SK-N-SH (cell line): ENCODE measurements around the gene ARMC8. TPM values are rescaled to one million over a fixed set of nuclear protein-coding genes. Genes with fewer than 3 reads are reported as not detected.

Experiments used
- CTCF ChIA-PET: fragments of 300-600, 350-600 bp; formaldehyde crosslinking; extraction: SDS; loops from one replicate; lab custom pipeline; 2021; lab: Yijun Ruan, JAX
- POLR2A ChIA-PET: fragments of 350-600 bp; sonication (Branson Sonifier 250); formaldehyde crosslinking; extraction: SDS; loops from one replicate; lab custom pipeline; 2020; ENCODE audit warnings: antibody characterized with exemption, inconsistent platforms; lab: Yijun Ruan, JAX
- DNase-seq: peaks from one replicate; pipeline ENCODE4 v3.0.0; 2012
- H2AFZ ChIP-seq: fragments of 200-600 bp; sonication (generic); 2 replicates; pipeline ENCODE4 v1.8.1; 2016; ENCODE audit warnings: antibody characterized with exemption, mild to moderate bottlenecking, low read depth
- H3F3A ChIP-seq: fragments of 200-600 bp; sonication (generic); replicated peaks from 2 replicates; pipeline ENCODE3; 2016; ENCODE audit warnings: antibody characterized with exemption, mild to moderate bottlenecking; ENCODE audit not compliant: insufficient read depth
- H3K27ac ChIP-seq, 2 experiments: fragments of 200-500 bp in 1 of 2; fragments of 200-600 bp in 1 of 2; sonication (Bioruptor generic) in 1 of 2; sonication (generic), shearing (Covaris generic) in 1 of 2; 2 replicates each; pipeline versions ENCODE4 v1.5.1 to v1.6.1; 2014 to 2016; ENCODE audit warnings: low read depth in 2 of 2, inconsistent platforms in 1 of 2, low read length in 1 of 2, mild to moderate bottlenecking in 1 of 2, mixed read lengths in 1 of 2
- H3K27me3 ChIP-seq: fragments of 200-600 bp; sonication (generic), shearing (Covaris generic); 2 replicates; pipeline ENCODE4 v1.6.1; 2016; ENCODE audit warnings: mixed run types; ENCODE audit not compliant: insufficient read depth
- H3K36me3 ChIP-seq, 2 experiments: fragments of 200-500 bp in 1 of 2; fragments of 200-600 bp in 1 of 2; sonication (Bioruptor generic) in 1 of 2; sonication (generic) in 1 of 2; replicated peaks in 1 of 2; 2 replicates each; pipeline versions ENCODE3 to v1.5.1; 2014 to 2016; ENCODE audit warnings: low read length in 1 of 2, mild to moderate bottlenecking in 1 of 2; ENCODE audit not compliant: insufficient read depth in 2 of 2, control insufficient read depth in 1 of 2
- H3K4me1 ChIP-seq, 2 experiments: fragments of 200-500 bp in 1 of 2; fragments of 200-600 bp in 1 of 2; sonication (Bioruptor generic) in 1 of 2; sonication (generic), shearing (Covaris generic) in 1 of 2; 2 replicates each; pipeline versions ENCODE4 v1.5.1 to v1.6.1; 2014 to 2016; ENCODE audit warnings: low read depth in 1 of 2, low read length in 1 of 2, mixed run types in 1 of 2; ENCODE audit not compliant: insufficient read depth in 2 of 2, control insufficient read depth in 1 of 2
- H3K4me2 ChIP-seq: fragments of 200-600 bp; sonication (generic), shearing (Covaris generic); 2 replicates; pipeline ENCODE4 v1.6.1; 2017; ENCODE audit warnings: mixed run types
- H3K4me3 ChIP-seq, 2 experiments: fragments of 200-500 bp in 1 of 2; fragments of 200-600 bp in 1 of 2; sonication (Bioruptor generic) in 1 of 2; sonication (generic), shearing (Covaris generic) in 1 of 2; 2 replicates each; pipeline versions ENCODE4 v1.5.1 to v1.8.1; 2014 to 2016; ENCODE audit warnings: low read depth in 2 of 2, inconsistent platforms in 1 of 2, low read length in 1 of 2, mild to moderate bottlenecking in 1 of 2, mixed read lengths in 1 of 2, moderate library complexity in 1 of 2
- H3K79me2 ChIP-seq: fragments of 200-600 bp; sonication (generic); 2 replicates; pipeline ENCODE4 v1.8.1; 2017; ENCODE audit warnings: mild to moderate bottlenecking; ENCODE audit not compliant: insufficient read depth
- H3K9ac ChIP-seq: fragments of 200-600 bp; sonication (generic); 2 replicates; pipeline ENCODE4 v1.6.1; 2017; ENCODE audit warnings: mixed run types
- H3K9me2 ChIP-seq: fragments of 200-600 bp; sonication (generic); 2 replicates; pipeline ENCODE4 v1.6.1; 2017; ENCODE audit warnings: mixed run types
- H3K9me3 ChIP-seq: fragments of 200-600 bp; sonication (generic); 2 replicates; pipeline ENCODE4 v1.6.1; 2017; ENCODE audit warnings: mixed run types, mild to moderate bottlenecking, moderate library complexity
- H4K20me1 ChIP-seq: fragments of 200-600 bp; sonication (generic); 2 replicates; pipeline ENCODE4 v1.6.1; 2017; ENCODE audit warnings: mild to moderate bottlenecking, mixed run types; ENCODE audit not compliant: insufficient read depth
- CHD2 ChIP-seq: fragments of 150-350 bp; IDR thresholded peaks from 2 replicates; pipeline ENCODE4 v1.6.1; 2018; ENCODE audit warnings: low read length; ENCODE audit not compliant: partially characterized antibody
- EZH2phosphoT487 ChIP-seq: fragments of 200-600 bp; sonication (generic); IDR thresholded peaks from 2 replicates; pipeline ENCODE4 v1.6.1; 2017; ENCODE audit warnings: low read depth, mixed run types, mild to moderate bottlenecking, antibody characterized with exemption, moderate library complexity, borderline replicate concordance
- FOSL2 ChIP-seq: IDR thresholded peaks from 2 replicates; pipeline ENCODE4 v1.4.0; 2012; ENCODE audit warnings: low read depth, mild to moderate bottlenecking, moderate library complexity, borderline replicate concordance
- FOXJ3 ChIP-seq: sonication (generic); formaldehyde crosslinking; IDR thresholded peaks from 2 replicates; pipeline ENCODE4 v1.5.1; 2020; ENCODE audit warnings: mild to moderate bottlenecking, missing genetic modification reagents
- FOXM1 ChIP-seq: IDR thresholded peaks from 2 replicates; pipeline ENCODE4 v1.4.0; 2012; ENCODE audit warnings: low read depth, mild to moderate bottlenecking
- GATA2 ChIP-seq: sonication (generic); formaldehyde crosslinking; IDR thresholded peaks from 2 replicates; pipeline ENCODE4 v1.5.0; 2020; ENCODE audit warnings: mild to moderate bottlenecking, missing genetic modification reagents
- MEF2A ChIP-seq: IDR thresholded peaks from 2 replicates; pipeline ENCODE4 v1.4.0; 2012; ENCODE audit warnings: low read depth, borderline replicate concordance
- MXI1 ChIP-seq: IDR thresholded peaks from 2 replicates; pipeline ENCODE4 v1.6.1; 2012; ENCODE audit warnings: mild to moderate bottlenecking, low read depth, low read length, improper control_type of control experiment
- NFIC ChIP-seq: IDR thresholded peaks from 2 replicates; pipeline ENCODE4 v1.4.0; 2012; ENCODE audit warnings: borderline replicate concordance
- RCOR1 ChIP-seq: fragments of 150-350 bp; IDR thresholded peaks from 2 replicates; pipeline ENCODE4 v1.6.1; 2017; ENCODE audit warnings: antibody characterized with exemption, low read length
- RXRA ChIP-seq: IDR thresholded peaks from 2 replicates; pipeline ENCODE4 v1.4.0; 2012; ENCODE audit warnings: low read depth, mild to moderate bottlenecking, borderline replicate concordance
- SIN3A ChIP-seq: IDR thresholded peaks from 2 replicates; pipeline ENCODE4 v1.6.1; 2012; ENCODE audit warnings: low read depth, mild to moderate bottlenecking, low read length, moderate library complexity, borderline replicate concordance
- TAF1 ChIP-seq: IDR thresholded peaks from 2 replicates; pipeline ENCODE4 v1.6.1; 2012; ENCODE audit warnings: low read depth, mild to moderate bottlenecking, low read length, moderate library complexity, borderline replicate concordance
- TCF12 ChIP-seq: IDR thresholded peaks from 2 replicates; pipeline ENCODE4 v1.4.0; 2012
- TEAD4 ChIP-seq: IDR thresholded peaks from 2 replicates; pipeline ENCODE4 v1.4.0; 2012; ENCODE audit warnings: mild to moderate bottlenecking, borderline replicate concordance; ENCODE audit not compliant: insufficient read depth
- USF2 ChIP-seq: fragments of 150-350 bp; IDR thresholded peaks from 2 replicates; pipeline ENCODE4 v1.6.1; 2017; ENCODE audit warnings: antibody characterized with exemption, low read length, low read depth, borderline replicate concordance
- YY1 ChIP-seq: IDR thresholded peaks from 2 replicates; pipeline ENCODE4 v1.4.0; 2012; ENCODE audit warnings: low read depth, mild to moderate bottlenecking
- WGBS: methylation state at CpG from one replicate; pipeline ENCODE4 v1.1.6; 2017; ENCODE audit warnings: low lambda C conversion rate; 5-methylcytosine and 5-hydroxymethylcytosine counted together
- polyA plus RNA-seq, 3 experiments: library from polyadenylated mRNA; depleted of rRNA; stranded (reverse); fragments of >200 nt; gene quantifications; 2 replicates each; pipeline ENCODE4 v1.2.3, GENCODE V29; 2012
- TF ChIP-seq, protein P1 (sequence below): IDR thresholded peaks from 2 replicates; pipeline ENCODE4; 2012
- TF ChIP-seq, protein P2 (sequence below): IDR thresholded peaks from 2 replicates; pipeline ENCODE4 v1.4.0; 2012; ENCODE audit warnings: low read depth, borderline replicate concordance

Gene ARMC8
- polyA plus RNA-seq, 1 of the 3 experiments (the other 2 are of a cell fraction): 35.5 TPM

DNA sequence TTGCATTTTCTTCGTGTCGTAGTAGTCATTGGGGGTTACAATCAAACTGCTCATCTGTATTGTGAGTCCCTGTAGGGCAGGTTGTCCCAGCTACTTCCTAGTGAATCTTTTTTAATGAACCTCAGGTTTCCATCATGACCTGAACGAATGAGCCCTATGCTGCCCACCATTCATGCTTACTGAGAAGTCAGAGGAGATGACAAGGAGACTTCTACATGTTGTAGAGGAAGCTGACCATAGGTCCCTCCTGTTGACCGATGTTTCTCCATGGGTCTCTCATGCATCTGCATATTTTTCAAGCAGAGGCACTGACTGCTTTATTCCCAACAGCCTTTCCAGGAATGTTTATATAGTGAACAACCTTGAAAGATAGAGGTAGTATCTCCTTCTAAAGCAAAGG, 147.5 kb downstream of the ARMC8 start:
- no peaks in the 10 kb centered on the region for H4K20me1 ChIP-seq
- no peak overlapping the region for H2AFZ ChIP-seq
- no peak overlapping the region for H3K4me2 ChIP-seq
- H3K9me2 ChIP-seq: no peaks in the 10 kb centered on the region
- no peaks in the 10 kb centered on the region for H3K9me3 ChIP-seq
- TF ChIP-seq FOXM1 (no peak), FOSL2 (no peak), USF2 (no peak), RCOR1 (no peak), MXI1 (no peak), SIN3A (no peak), TAF1 (no peak), NFIC (no peak), FOXJ3 (CRISPR knock-in tag) (no peak), TCF12 (no peak), MEF2A (no peak), EZH2phosphoT487 (no peak), YY1 (no peak), GATA2 (no peak), CHD2 (no peak), TEAD4 (no peak), RXRA (no peak)
- TF ChIP-seq, protein P1, sequence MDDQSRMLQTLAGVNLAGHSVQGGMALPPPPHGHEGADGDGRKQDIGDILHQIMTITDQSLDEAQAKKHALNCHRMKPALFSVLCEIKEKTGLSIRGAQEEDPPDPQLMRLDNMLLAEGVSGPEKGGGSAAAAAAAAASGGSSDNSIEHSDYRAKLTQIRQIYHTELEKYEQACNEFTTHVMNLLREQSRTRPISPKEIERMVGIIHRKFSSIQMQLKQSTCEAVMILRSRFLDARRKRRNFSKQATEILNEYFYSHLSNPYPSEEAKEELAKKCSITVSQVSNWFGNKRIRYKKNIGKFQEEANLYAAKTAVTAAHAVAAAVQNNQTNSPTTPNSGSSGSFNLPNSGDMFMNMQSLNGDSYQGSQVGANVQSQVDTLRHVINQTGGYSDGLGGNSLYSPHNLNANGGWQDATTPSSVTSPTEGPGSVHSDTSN: no peak
- TF ChIP-seq, protein P2, sequence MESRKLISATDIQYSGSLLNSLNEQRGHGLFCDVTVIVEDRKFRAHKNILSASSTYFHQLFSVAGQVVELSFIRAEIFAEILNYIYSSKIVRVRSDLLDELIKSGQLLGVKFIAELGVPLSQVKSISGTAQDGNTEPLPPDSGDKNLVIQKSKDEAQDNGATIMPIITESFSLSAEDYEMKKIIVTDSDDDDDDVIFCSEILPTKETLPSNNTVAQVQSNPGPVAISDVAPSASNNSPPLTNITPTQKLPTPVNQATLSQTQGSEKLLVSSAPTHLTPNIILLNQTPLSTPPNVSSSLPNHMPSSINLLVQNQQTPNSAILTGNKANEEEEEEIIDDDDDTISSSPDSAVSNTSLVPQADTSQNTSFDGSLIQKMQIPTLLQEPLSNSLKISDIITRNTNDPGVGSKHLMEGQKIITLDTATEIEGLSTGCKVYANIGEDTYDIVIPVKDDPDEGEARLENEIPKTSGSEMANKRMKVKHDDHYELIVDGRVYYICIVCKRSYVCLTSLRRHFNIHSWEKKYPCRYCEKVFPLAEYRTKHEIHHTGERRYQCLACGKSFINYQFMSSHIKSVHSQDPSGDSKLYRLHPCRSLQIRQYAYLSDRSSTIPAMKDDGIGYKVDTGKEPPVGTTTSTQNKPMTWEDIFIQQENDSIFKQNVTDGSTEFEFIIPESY: no peak
- no peak overlapping the region for H3K4me3 ChIP-seq
- H3F3A ChIP-seq: peaks cover 7% of the 10 kb centered on the region
- H3K9ac ChIP-seq: no peak overlapping the region
- WGBS: 57% methylated on average over 4 of the region's 4 CpGs
- no peaks in the 10 kb centered on the region; a peak in 2 of 4 replicates for H3K4me1 ChIP-seq
- no peak overlapping the region for H3K27ac ChIP-seq
- ChIA-PET CTCF (interaction anchor here (1.1 to 3.7 kb wide), 3 partner anchors 11 to 15 kb away, joined by 3 to 23 read pairs (median 5); partner anchors contain the start of gene MRAS), POLR2A (no interaction called here)
- DNase-seq: no peak
- no peaks in the 10 kb centered on the region for H3K79me2 ChIP-seq
- H3K27me3 ChIP-seq: no peaks in the 10 kb centered on the region
- H3K36me3 ChIP-seq: no peaks in the 10 kb centered on the region
